Small intestine (tissue), 7 donors: ENCODE measurements around the gene TUBA3C. TPM values are rescaled to one million over a fixed set of nuclear protein-coding genes. Genes with fewer than 3 reads are reported as not detected.
"Not testable (repeated sequence)": the region's sequence is repeated elsewhere in the genome, so short reads cannot be mapped to it uniquely, and the experiment has no call there.

Experiments
- DNase-seq, 2 donors: peaks; one replicate each; pipeline versions ENCODE4 v3.0.0 to v3.0.0-alpha.2; 2013
- FAIRE-seq: peaks from 2 replicates; lab custom pipeline; 2012; peaks lifted over from hg19 to GRCh38; lab: Jason Lieb, UNC
- H3K27ac ChIP-seq, 3 donors: one replicate each; pipeline ENCODE4 v1.5.1; 2013; ENCODE audit warnings: low read length in 2 of 3, mild to moderate bottlenecking in 2 of 3, control low read depth in 1 of 3, inconsistent platforms in 1 of 3, low read depth in 1 of 3, moderate library complexity in 1 of 3
- H3K27me3 ChIP-seq, 3 donors: one replicate each; pipeline ENCODE4 v1.6.1; 2013; ENCODE audit warnings: low read length in 3 of 3, inconsistent platforms in 1 of 3; ENCODE audit not compliant: control insufficient read depth in 3 of 3, insufficient read depth in 3 of 3
- H3K36me3 ChIP-seq, 3 donors: one replicate each; pipeline ENCODE4 v1.6.1; 2013; ENCODE audit warnings: low read length in 3 of 3, inconsistent platforms in 1 of 3, low read depth in 1 of 3, mild to moderate bottlenecking in 1 of 3, moderate library complexity in 1 of 3; ENCODE audit not compliant: control insufficient read depth in 3 of 3, insufficient read depth in 2 of 3
- H3K4me1 ChIP-seq, 3 donors: one replicate each; pipeline ENCODE4 v1.6.1; 2013; ENCODE audit warnings: low read length in 2 of 3, inconsistent platforms in 1 of 3, low read depth in 1 of 3, mild to moderate bottlenecking in 1 of 3, moderate library complexity in 1 of 3; ENCODE audit not compliant: control insufficient read depth in 3 of 3, insufficient read depth in 2 of 3
- H3K4me3 ChIP-seq, 3 donors: one replicate each; pipeline ENCODE4 v1.5.1; 2013; ENCODE audit warnings: low read length in 3 of 3, control low read depth in 1 of 3, inconsistent platforms in 1 of 3, low read depth in 1 of 3, mild to moderate bottlenecking in 1 of 3, moderate library complexity in 1 of 3
- H3K9me3 ChIP-seq, 2 donors: one replicate each; pipeline ENCODE4 v1.6.1; 2013; ENCODE audit warnings: low read depth in 1 of 2, low read length in 1 of 2; ENCODE audit not compliant: control insufficient read depth in 2 of 2, insufficient read depth in 1 of 2
- WGBS, 3 donors: extraction: QIAGEN DNeasy Blood & Tissue Kit; methylation state at CpG; one replicate each; pipeline ENCODE4 v1.1.7; 2013; 5-methylcytosine and 5-hydroxymethylcytosine counted together
- polyA plus RNA-seq, 4 donors: library from polyadenylated mRNA; stranded (reverse) in 3 of 4; unstranded in 1 of 4; fragments of 200-250 nt in 3 of 4; fragments of 120-200 nt in 1 of 4; gene quantifications; one replicate each; pipeline versions ENCODE4 v1.2.1 to v1.2.3, GENCODE V29; 2013
- donor health status: healthy with polysubstance abuse.
- donor health status: control.
- donor health status: control.
- donor health status: Bipolar disorder and iron deficiency.
- donor health status: healthy.

The TUBA3C gene
- polyA plus RNA-seq, 4 donors, result not detected

GRCh38 chr13:19184176-19184575 lies 2.6 kb upstream of the TUBA3C start:
- Histone ChIP-seq H3K36me3 (no peaks in the 10 kb centered on the region), H3K27me3 (no peaks in the 10 kb centered on the region), H3K4me1 (no peaks in the 10 kb centered on the region), H3K4me3 (no peak overlapping the region), H3K9me3 (peaks cover 0 to 40% of the 10 kb centered on the region in 2 donors), H3K27ac (no peak overlapping the region)
- DNase-seq (no peak), FAIRE-seq (no peak)
- WGBS, 3 donors, result 90 to 93% (median 91%) methylated on average over 5 of the region's 5 CpGs

DNA sequence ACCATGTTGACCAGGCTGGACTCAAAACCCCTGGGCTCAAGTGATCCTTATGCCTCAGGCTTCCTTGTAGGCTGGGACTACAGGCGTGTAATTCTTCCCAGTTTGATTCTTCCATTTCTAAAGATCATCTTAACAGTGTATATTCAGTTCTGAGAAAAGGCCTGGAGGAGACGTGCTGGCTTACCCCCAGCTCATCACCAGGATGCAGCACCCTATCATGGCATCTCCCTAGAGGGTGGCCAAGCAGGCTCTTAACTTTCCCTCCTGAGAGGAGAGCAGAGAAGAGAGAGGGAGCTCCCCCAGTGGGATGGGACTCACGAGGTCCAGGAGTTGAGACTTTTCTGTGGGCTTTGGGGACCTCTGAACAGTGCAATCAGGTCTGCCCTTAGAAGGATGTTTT lies 2.1 kb upstream of the TUBA3C start:
- Histone ChIP-seq H3K4me1 (no peaks in the 10 kb centered on the region), H3K36me3 (no peaks in the 10 kb centered on the region), H3K27me3 (no peaks in the 10 kb centered on the region), H3K27ac (no peak overlapping the region), H3K4me3 (no peak overlapping the region), H3K9me3 (peaks cover 0 to 44% of the 10 kb centered on the region in 2 donors)
- FAIRE-seq, result no peak
- WGBS, 3 donors, result 51 to 59% (median 58%) methylated on average over 3 of the region's 3 CpGs
- no peak for DNase-seq

GRCh38 chr13:19182536-19182935 lies 912 bp upstream of the TUBA3C start:
- no peaks in the 10 kb centered on the region for H3K36me3 ChIP-seq
- H3K4me3 ChIP-seq, result no peak overlapping the region
- no peak for DNase-seq
- no peaks in the 10 kb centered on the region for H3K4me1 ChIP-seq
- H3K9me3 ChIP-seq, result peaks cover 0 to 44% of the 10 kb centered on the region in 2 donors
- FAIRE-seq, result no peak
- H3K27ac ChIP-seq, result no peak overlapping the region
- H3K27me3 ChIP-seq, result no peaks in the 10 kb centered on the region
- WGBS, 3 donors, result 86 to 88% (median 87%) methylated on average over 16 of the region's 16 CpGs

- no peaks in the 10 kb centered on the region for H3K4me1 ChIP-seq
- H3K4me3 ChIP-seq, result no peak overlapping the region
- WGBS, 3 donors, result 92 to 94% (median 93%) methylated on average over 24 of the region's 24 CpGs
- H3K27ac ChIP-seq, result no peak overlapping the region
- H3K36me3 ChIP-seq, result no peaks in the 10 kb centered on the region
- H3K27me3 ChIP-seq, result no peaks in the 10 kb centered on the region
- DNase-seq (no peak), FAIRE-seq (no peak)
- H3K9me3 ChIP-seq, result peaks cover 0 to 49% of the 10 kb centered on the region in 2 donors
These were observed 503 bp downstream of the TUBA3C start for GRCh38 chr13:19181021-19181620.

DNA sequence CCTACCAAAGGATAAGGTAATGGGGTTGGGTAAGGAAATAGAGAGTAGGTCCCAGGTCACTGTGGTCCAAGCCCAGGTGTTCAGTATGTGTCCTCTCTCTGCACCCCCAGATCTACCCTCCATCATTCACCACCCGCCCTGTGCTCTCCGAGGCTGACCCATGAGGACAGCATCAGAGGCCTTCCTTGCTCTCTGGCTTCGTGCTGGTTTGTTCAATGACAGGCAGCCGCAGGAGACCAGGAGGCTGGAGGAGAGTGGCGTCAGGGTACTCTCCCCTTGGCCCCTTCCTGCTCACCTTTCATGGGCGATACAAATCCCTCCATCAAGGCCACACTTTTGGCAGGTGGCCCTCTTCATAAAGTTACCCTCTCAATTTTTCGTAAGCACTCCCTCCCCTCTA lies 1.7 kb downstream of the TUBA3C start:
- no peak for FAIRE-seq

DNA sequence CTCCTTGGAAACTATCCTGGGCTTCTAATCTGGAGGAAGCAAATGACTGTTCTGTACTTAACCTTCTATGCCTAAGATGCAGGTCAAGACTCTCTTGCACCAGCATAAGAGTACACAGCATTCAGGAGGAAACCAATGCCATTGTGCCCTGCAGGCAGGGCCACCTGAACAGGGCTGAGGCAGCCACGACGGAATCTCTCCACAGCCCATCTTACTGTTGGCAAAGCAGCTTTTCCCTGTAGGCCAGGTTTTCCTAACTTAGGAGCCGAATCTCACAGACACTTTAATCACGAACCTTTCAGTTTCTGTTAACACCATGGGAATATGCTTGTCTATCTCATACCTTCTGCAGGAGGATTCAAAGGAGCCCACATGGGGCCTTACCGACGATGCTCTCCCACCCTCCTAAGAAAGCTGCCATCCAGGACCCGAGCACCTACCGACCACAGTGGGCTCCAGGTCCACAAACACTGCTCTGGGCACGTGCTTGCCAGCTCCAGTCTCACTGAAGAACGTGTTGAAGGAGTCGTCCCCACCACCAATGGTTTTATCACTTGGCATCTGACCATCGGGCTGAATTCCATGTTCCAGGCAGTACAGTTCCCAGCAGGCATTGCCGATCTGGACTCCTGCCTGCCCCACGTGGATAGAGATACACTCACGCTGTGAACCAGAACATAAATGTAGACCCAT lies 2.6 kb downstream of the TUBA3C start:
- no peak for DNase-seq
- Histone ChIP-seq H3K9me3 (peaks cover 0 to 53% of the 10 kb centered on the region in 2 donors), H3K27me3 (no peaks in the 10 kb centered on the region), H3K4me3 (no peak overlapping the region), H3K27ac (no peak overlapping the region), H3K4me1 (no peaks in the 10 kb centered on the region), H3K36me3 (no peaks in the 10 kb centered on the region)
- WGBS, 3 donors, result 74 to 80% (median 79%) methylated on average over 15 of the region's 15 CpGs
- FAIRE-seq, result no peak

More for the DNA sequence above, 1.7 kb downstream of the TUBA3C start:
- Histone ChIP-seq H3K4me3 (no peak overlapping the region), H3K27me3 (no peaks in the 10 kb centered on the region), H3K9me3 (peaks cover 0 to 50% of the 10 kb centered on the region in 2 donors), H3K4me1 (no peaks in the 10 kb centered on the region), H3K27ac (no peak overlapping the region), H3K36me3 (no peaks in the 10 kb centered on the region)
- WGBS, 3 donors, result 79 to 86% (median 85%) methylated on average over 7 of the region's 7 CpGs
- no peak for DNase-seq

DNA sequence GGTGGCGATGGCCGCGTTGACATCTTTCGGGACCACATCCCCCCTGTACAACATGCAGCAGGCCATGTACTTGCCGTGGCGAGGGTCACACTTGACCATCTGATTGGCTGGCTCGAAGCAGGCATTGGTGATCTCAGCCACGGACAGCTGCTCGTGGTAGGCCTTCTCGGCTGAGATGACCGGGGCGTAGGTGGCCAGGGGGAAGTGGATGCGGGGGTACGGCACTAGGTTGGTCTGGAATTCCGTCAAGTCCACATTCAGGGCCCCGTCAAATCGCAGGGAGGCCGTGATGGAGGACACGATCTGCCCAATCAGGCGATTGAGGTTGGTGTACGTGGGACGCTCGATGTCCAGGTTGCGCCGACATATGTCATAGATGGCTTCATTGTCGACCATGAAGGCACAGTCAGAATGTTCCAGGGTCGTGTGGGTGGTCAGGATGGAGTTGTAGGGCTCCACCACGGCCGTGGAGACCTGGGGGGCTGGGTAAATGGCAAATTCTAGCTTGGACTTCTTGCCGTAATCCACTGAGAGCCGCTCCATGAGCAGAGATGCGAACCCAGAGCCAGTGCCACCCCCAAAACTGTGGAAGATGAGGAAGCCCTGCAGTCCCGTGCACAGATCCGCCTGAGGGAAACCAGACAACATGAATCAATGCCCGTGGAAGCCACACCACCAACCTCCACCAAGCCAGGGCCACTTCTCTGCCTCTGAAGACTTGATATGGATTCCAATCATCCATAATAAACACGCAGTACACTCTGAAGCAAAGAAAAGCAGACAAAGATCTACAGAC lies 4.4 kb downstream of the TUBA3C start:
- not testable (repeated sequence) for H3K27me3 ChIP-seq, FAIRE-seq, H3K36me3 ChIP-seq, H3K4me1 ChIP-seq, DNase-seq, H3K4me3 ChIP-seq, H3K27ac ChIP-seq
- peaks cover 0 to 60% of the 10 kb centered on the region in 2 donors for H3K9me3 ChIP-seq
- WGBS, 3 donors, result 83 to 89% (median 85%) methylated on average over 32 to 36 of the region's 36 CpGs

- H3K4me1 ChIP-seq, result no peaks in the 10 kb centered on the region
- FAIRE-seq, result no peak
- H3K27me3 ChIP-seq, result no peaks in the 10 kb centered on the region
- peaks cover 1 to 56% of the 10 kb centered on the region in 2 donors for H3K9me3 ChIP-seq
- 77 to 84% (median 83%) methylated on average over 16 of the region's 16 CpGs for WGBS, 3 donors
- DNase-seq, result no peak
- H3K36me3 ChIP-seq, result no peaks in the 10 kb centered on the region
- H3K4me3 ChIP-seq, result no peak overlapping the region
- H3K27ac ChIP-seq, result no peak overlapping the region
These were observed 7.9 kb downstream of the TUBA3C start for GRCh38 chr13:19173752-19174151.
